GM23338 (cell line): ENCODE measurements around the gene CTNNA3. TPM values are rescaled to one million over a fixed set of nuclear protein-coding genes. Genes with fewer than 3 reads are reported as not detected.

Experiments used
- ATAC-seq: fragments of 200-7000 bp; cut with Tn5 transposase; 3 replicates; pipeline ENCODE4 v1.9.1; 2020
- DNase-seq: peaks from one replicate; pipeline ENCODE4 v3.0.0-alpha.2; 2015; ENCODE audit warnings: low spot score
- H2AFZ ChIP-seq: fragments of 200-600 bp; sonication (generic); 2 replicates; pipeline ENCODE4 v1.8.0; 2016; ENCODE audit warnings: antibody characterized with exemption, mild to moderate bottlenecking, moderate library complexity
- H3F3A ChIP-seq: fragments of 200-600 bp; sonication (generic); replicated peaks from 2 replicates; pipeline ENCODE4 v1.8.0; 2017; ENCODE audit warnings: antibody characterized with exemption, mixed run types, low read depth
- H3K27ac ChIP-seq: fragments of 200-600 bp; sonication (generic); 2 replicates; pipeline ENCODE4 v1.6.1; 2016; ENCODE audit warnings: low read depth
- H3K27me3 ChIP-seq: fragments of 200-600 bp; sonication (generic); 2 replicates; pipeline ENCODE4 v1.8.0; 2016; ENCODE audit warnings: mild to moderate bottlenecking, mixed run types, moderate library complexity; ENCODE audit not compliant: insufficient read depth
- H3K36me3 ChIP-seq: fragments of 200-600 bp; sonication (generic); 2 replicates; pipeline ENCODE4 v1.8.0; 2016; ENCODE audit warnings: mild to moderate bottlenecking; ENCODE audit not compliant: insufficient read depth
- H3K4me1 ChIP-seq: fragments of 200-600 bp; sonication (generic); 2 replicates; pipeline ENCODE4 v1.8.0; 2016; ENCODE audit warnings: mild to moderate bottlenecking, moderate library complexity; ENCODE audit not compliant: insufficient read depth
- H3K4me2 ChIP-seq: fragments of 200-600 bp; sonication (generic); 2 replicates; pipeline ENCODE4 v1.7.1; 2017; ENCODE audit warnings: mixed run types
- H3K4me3 ChIP-seq: fragments of 200-600 bp; sonication (generic); 2 replicates; pipeline ENCODE4 v1.6.1; 2016; ENCODE audit warnings: mixed run types
- H3K79me2 ChIP-seq: fragments of 200-600 bp; sonication (generic); replicated peaks from 2 replicates; pipeline ENCODE4 v1.8.0; 2017; ENCODE audit warnings: mild to moderate bottlenecking; ENCODE audit not compliant: insufficient read depth
- H3K9me2 ChIP-seq: fragments of 200-600 bp; sonication (generic); 2 replicates; pipeline ENCODE4 v1.8.0; 2017; ENCODE audit not compliant: insufficient read depth
- H4K20me1 ChIP-seq: fragments of 200-600 bp; sonication (generic); replicated peaks from 2 replicates; pipeline ENCODE4 v1.8.0; 2017; ENCODE audit warnings: mild to moderate bottlenecking; ENCODE audit not compliant: insufficient read depth
- H3K27ac Mint-ChIP-seq: 2 replicates; pipeline ENCODE4 v1.8.0; 2020; ENCODE audit warnings: inconsistent platforms, mild to moderate bottlenecking, moderate library complexity, mixed read lengths
- H3K27me3 Mint-ChIP-seq: 3 replicates; pipeline ENCODE4 v1.8.0; 2022; ENCODE audit warnings: low read depth, mild to moderate bottlenecking, moderate library complexity, mixed read lengths, inconsistent platforms; ENCODE audit not compliant: insufficient read depth, poor library complexity
- H3K36me3 Mint-ChIP-seq: 3 replicates; pipeline ENCODE4 v1.8.0; 2021; ENCODE audit warnings: low read depth, mild to moderate bottlenecking, inconsistent platforms, moderate library complexity, mixed read lengths
- H3K4me1 Mint-ChIP-seq: 3 replicates; pipeline ENCODE4 v1.8.0; 2020; ENCODE audit warnings: mild to moderate bottlenecking, inconsistent platforms, mixed read lengths
- H3K4me3 Mint-ChIP-seq: 3 replicates; pipeline ENCODE4 v1.8.0; 2021; ENCODE audit warnings: moderate library complexity, mild to moderate bottlenecking, inconsistent platforms, mixed read lengths
- H3K9me3 Mint-ChIP-seq: 3 replicates; pipeline ENCODE4 v1.8.0; 2020; ENCODE audit warnings: moderate library complexity, mild to moderate bottlenecking, inconsistent platforms, mixed read lengths
- CREB1 ChIP-seq: fragments of 250-450 bp; sonication (Bioruptor Pico); IDR thresholded peaks from 2 replicates; pipeline ENCODE4 v1.5.0; 2020; ENCODE audit warnings: low read depth, mild to moderate bottlenecking, moderate library complexity
- CTCF ChIP-seq, 2 experiments: fragments of 200-600 bp in 1 of 2; sonication (generic) in 1 of 2; conservative IDR thresholded peaks; 2 replicates each; pipeline versions ENCODE4 v1.5.1 to v1.6.1; 2016 to 2017; ENCODE audit warnings: antibody characterized with exemption in 2 of 2, low read depth in 2 of 2, mild to moderate bottlenecking in 2 of 2, moderate library complexity in 1 of 2
- ETS1 ChIP-seq: IDR thresholded peaks from 2 replicates; pipeline ENCODE4 v1.6.1; 2016; ENCODE audit warnings: antibody characterized with exemption
- EZH2 ChIP-seq: fragments of 200-600 bp; sonication (generic); IDR thresholded peaks from one replicate; pipeline ENCODE4 v1.8.0; 2017; ENCODE audit warnings: antibody characterized with exemption, mild to moderate bottlenecking, low read depth; ENCODE audit not compliant: unreplicated experiment
- EZH2phosphoT487 ChIP-seq: fragments of 200-600 bp; sonication (generic); IDR thresholded peaks from one replicate; pipeline ENCODE4 v1.8.1; 2018; ENCODE audit warnings: antibody characterized with exemption; ENCODE audit not compliant: unreplicated experiment
- JUNB ChIP-seq: IDR thresholded peaks from one replicate; pipeline ENCODE4 v1.6.1; 2016; ENCODE audit warnings: antibody characterized with exemption; ENCODE audit not compliant: unreplicated experiment
- NANOG ChIP-seq: IDR thresholded peaks from 2 replicates; pipeline ENCODE4 v1.6.1; 2016; ENCODE audit warnings: antibody characterized with exemption, borderline replicate concordance
- POLR2AphosphoS5 ChIP-seq: IDR thresholded peaks from 2 replicates; pipeline ENCODE4 v1.6.1; 2016; ENCODE audit warnings: antibody characterized with exemption, low read depth
- REST ChIP-seq: IDR thresholded peaks from one replicate; pipeline ENCODE4 v1.6.1; 2018; ENCODE audit warnings: antibody characterized with exemption; ENCODE audit not compliant: unreplicated experiment
- STAT1 ChIP-seq: IDR thresholded peaks from one replicate; pipeline ENCODE4 v1.6.1; 2016; ENCODE audit warnings: antibody characterized with exemption; ENCODE audit not compliant: unreplicated experiment
- ZNF114 ChIP-seq: fragments of 250-450 bp; sonication (Bioruptor Pico); IDR thresholded peaks from 2 replicates; pipeline ENCODE4 v1.5.0; 2020; ENCODE audit warnings: mild to moderate bottlenecking, moderate library complexity
- ZNF331 ChIP-seq: fragments of 250-450 bp; sonication (Bioruptor Pico); IDR thresholded peaks from 2 replicates; pipeline ENCODE4 v1.5.0; 2020; ENCODE audit warnings: low read depth, mild to moderate bottlenecking, moderate library complexity
- ZNF462 ChIP-seq: fragments of 250-450 bp; sonication (Bioruptor Pico); IDR thresholded peaks from 2 replicates; pipeline ENCODE4 v1.5.0; 2020; ENCODE audit warnings: mild to moderate bottlenecking, moderate library complexity
- polyA plus RNA-seq: library from polyadenylated mRNA; unstranded; fragments of >200 nt; fragmentation: Nextera tagmentation; extraction: Ambion mirVana; gene quantifications from 2 replicates; pipeline ENCODE4 v1.2.1, GENCODE V29; 2016
- total RNA-seq: library from RNA; depleted of rRNA; stranded (reverse); fragments of >200 nt; shearing (Covaris generic); gene quantifications from 2 replicates; pipeline ENCODE4 v1.2.3, GENCODE V29; 2014

Gene CTNNA3
- total and polyA plus RNA-seq, 2 experiments from 2014 or later, result 0.71 to 3.3 TPM

GRCh38 chr10:67022099-67022498 is 673.9 kb downstream of the CTNNA3 start:
- Mint-ChIP-seq H3K36me3 (no peaks in the 10 kb centered on the region), H3K4me3 (no peak overlapping the region), H3K27me3 (peaks cover 2% of the 10 kb centered on the region), H3K4me1 (peaks cover 3% of the 10 kb centered on the region; the same call in 2 of the 3 replicates), H3K9me3 (no peaks in the 10 kb centered on the region; the same call in 2 of the 3 replicates), H3K27ac (no peak overlapping the region; the same call in 1 of the 2 replicates)
- ATAC-seq, result no peak
- H3K4me1 ChIP-seq, result no peaks in the 10 kb centered on the region
- no peaks in the 10 kb centered on the region for H3K36me3 ChIP-seq
- no peaks in the 10 kb centered on the region for H4K20me1 ChIP-seq
- H3K79me2 ChIP-seq, result no peaks in the 10 kb centered on the region
- no peaks in the 10 kb centered on the region for H3K27me3 ChIP-seq
- TF ChIP-seq EZH2phosphoT487 (no peak), ZNF114 (CRISPR knock-in tag) (no peak), STAT1 (no peak), REST (no peak), ETS1 (no peak), CTCF (conservative IDR thresholded peaks at IDR 0.05; ENCODE audit: low read depth in 2 of 2) (no peak), ZNF462 (CRISPR knock-in tag) (no peak), NANOG (no peak), JUNB (no peak), CREB1 (CRISPR knock-in tag) (no peak), ZNF331 (CRISPR knock-in tag) (no peak), EZH2 (no peak), POLR2AphosphoS5 (no peak)
- no peak for DNase-seq
- H2AFZ ChIP-seq, result no peak overlapping the region
- H3K4me3 ChIP-seq, result no peak overlapping the region
- no peak overlapping the region for H3K4me2 ChIP-seq
- H3K9me2 ChIP-seq, result no peaks in the 10 kb centered on the region
- no peaks in the 10 kb centered on the region for H3F3A ChIP-seq
- no peak overlapping the region for H3K27ac ChIP-seq
